HUDEP-2 (cell line): ENCODE measurements around the gene TMEM163.
"Not testable (repeated sequence)": the region's sequence is repeated elsewhere in the genome, so short reads cannot be mapped to it uniquely, and the experiment has no call there.

Experiments used
- DNase-seq, 76 experiments: peaks; one replicate each; lab custom pipeline; 2025; ENCODE audit not compliant: unreplicated experiment in 76 of 76; lab: John Stamatoyannopoulos, UW

The TMEM163 gene

GRCh38 chr2:134583997-134584520, 134.7 kb downstream of the TMEM163 start:
- no peak for DNase-seq

GRCh38 chr2:134583462-134583861, 135.3 kb downstream of the TMEM163 start:
- no peak for DNase-seq

GRCh38 chr2:134582547-134582899, 136.3 kb downstream of the TMEM163 start:
- no peak for DNase-seq

- no peak for DNase-seq
These were observed 136.8 kb downstream of the TMEM163 start for GRCh38 chr2:134581877-134582546.

- no peak for DNase-seq
These were observed 140.5 kb downstream of the TMEM163 start for GRCh38 chr2:134578316-134578715.

- DNase-seq: no peak
These were observed 142.3 kb downstream of the TMEM163 start for GRCh38 chr2:134576478-134576877.

- DNase-seq: no peak
These were observed 142.9 kb downstream of the TMEM163 start for GRCh38 chr2:134575888-134576287.

GRCh38 chr2:134574611-134575330, 144.0 kb downstream of the TMEM163 start:
- no peak for DNase-seq

GRCh38 chr2:134573724-134574123, 145.1 kb downstream of the TMEM163 start:
- no peak for DNase-seq

GRCh38 chr2:134573085-134573370, 145.8 kb downstream of the TMEM163 start:
- no peak for DNase-seq

- DNase-seq: no peak
These were observed 146.3 kb downstream of the TMEM163 start for GRCh38 chr2:134572314-134573084.

- DNase-seq: no peak
These were observed 148.1 kb downstream of the TMEM163 start for GRCh38 chr2:134570676-134571075.

- no peak for DNase-seq
These were observed 150.4 kb downstream of the TMEM163 start for GRCh38 chr2:134568413-134568812.

- no peak for DNase-seq
These were observed 151.1 kb downstream of the TMEM163 start for GRCh38 chr2:134567666-134568065.

GRCh38 chr2:134564955-134565354, 153.8 kb downstream of the TMEM163 start:
- not testable (repeated sequence) for DNase-seq

- no peak for DNase-seq
These were observed 154.3 kb downstream of the TMEM163 start for GRCh38 chr2:134564549-134564948.

GRCh38 chr2:134558208-134558830, 160.5 kb downstream of the TMEM163 start:
- DNase-seq: no peak

- DNase-seq: no peak
These were observed 163.4 kb downstream of the TMEM163 start for GRCh38 chr2:134555411-134555810.

GRCh38 chr2:134553657-134554056, 165.1 kb downstream of the TMEM163 start:
- DNase-seq: no peak

GRCh38 chr2:134550566-134551164, 168.1 kb downstream of the TMEM163 start:
- DNase-seq: no peak

GRCh38 chr2:134549104-134549503, 169.7 kb downstream of the TMEM163 start:
- DNase-seq: no peak
